ENCODE results near the gene ABCA10. TPM values are rescaled to one million over a fixed set of nuclear protein-coding genes. Genes with fewer than 3 reads are reported as not detected.

ABCA10 gene, protein sequence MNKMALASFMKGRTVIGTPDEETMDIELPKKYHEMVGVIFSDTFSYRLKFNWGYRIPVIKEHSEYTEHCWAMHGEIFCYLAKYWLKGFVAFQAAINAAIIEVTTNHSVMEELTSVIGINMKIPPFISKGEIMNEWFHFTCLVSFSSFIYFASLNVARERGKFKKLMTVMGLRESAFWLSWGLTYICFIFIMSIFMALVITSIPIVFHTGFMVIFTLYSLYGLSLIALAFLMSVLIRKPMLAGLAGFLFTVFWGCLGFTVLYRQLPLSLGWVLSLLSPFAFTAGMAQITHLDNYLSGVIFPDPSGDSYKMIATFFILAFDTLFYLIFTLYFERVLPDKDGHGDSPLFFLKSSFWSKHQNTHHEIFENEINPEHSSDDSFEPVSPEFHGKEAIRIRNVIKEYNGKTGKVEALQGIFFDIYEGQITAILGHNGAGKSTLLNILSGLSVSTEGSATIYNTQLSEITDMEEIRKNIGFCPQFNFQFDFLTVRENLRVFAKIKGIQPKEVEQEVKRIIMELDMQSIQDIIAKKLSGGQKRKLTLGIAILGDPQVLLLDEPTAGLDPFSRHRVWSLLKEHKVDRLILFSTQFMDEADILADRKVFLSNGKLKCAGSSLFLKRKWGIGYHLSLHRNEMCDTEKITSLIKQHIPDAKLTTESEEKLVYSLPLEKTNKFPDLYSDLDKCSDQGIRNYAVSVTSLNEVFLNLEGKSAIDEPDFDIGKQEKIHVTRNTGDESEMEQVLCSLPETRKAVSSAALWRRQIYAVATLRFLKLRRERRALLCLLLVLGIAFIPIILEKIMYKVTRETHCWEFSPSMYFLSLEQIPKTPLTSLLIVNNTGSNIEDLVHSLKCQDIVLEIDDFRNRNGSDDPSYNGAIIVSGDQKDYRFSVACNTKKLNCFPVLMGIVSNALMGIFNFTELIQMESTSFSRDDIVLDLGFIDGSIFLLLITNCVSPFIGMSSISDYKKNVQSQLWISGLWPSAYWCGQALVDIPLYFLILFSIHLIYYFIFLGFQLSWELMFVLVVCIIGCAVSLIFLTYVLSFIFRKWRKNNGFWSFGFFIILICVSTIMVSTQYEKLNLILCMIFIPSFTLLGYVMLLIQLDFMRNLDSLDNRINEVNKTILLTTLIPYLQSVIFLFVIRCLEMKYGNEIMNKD (N-terminal part only)
- total RNA-seq: 2.2 and 2.4 TPM in 2 replicates

DNA sequence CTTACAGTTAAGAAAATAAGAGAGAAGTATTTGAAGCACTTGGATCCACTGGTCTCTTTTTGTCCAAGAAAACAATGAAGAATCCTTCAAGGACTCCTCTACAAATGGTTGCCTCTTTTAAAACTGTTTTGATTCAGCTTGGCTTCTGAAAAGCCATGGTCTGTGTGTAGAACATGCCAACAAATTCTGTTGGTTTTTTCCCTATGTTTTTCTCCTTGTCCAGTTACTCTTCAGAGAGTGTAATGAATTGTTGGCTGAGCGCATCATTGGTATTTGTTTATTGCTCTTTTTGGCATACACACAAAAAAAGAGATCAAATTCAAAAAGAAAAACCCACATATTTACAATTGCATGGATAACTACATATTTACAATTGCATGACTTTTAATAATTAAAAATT is at the start of gene ABCA10:
ABCA10 (minus strand) TSS at position 249 of the 400 bp plus-strand sequence. CDS start 3,466 bp downstream, outside the sequence.

DNA sequence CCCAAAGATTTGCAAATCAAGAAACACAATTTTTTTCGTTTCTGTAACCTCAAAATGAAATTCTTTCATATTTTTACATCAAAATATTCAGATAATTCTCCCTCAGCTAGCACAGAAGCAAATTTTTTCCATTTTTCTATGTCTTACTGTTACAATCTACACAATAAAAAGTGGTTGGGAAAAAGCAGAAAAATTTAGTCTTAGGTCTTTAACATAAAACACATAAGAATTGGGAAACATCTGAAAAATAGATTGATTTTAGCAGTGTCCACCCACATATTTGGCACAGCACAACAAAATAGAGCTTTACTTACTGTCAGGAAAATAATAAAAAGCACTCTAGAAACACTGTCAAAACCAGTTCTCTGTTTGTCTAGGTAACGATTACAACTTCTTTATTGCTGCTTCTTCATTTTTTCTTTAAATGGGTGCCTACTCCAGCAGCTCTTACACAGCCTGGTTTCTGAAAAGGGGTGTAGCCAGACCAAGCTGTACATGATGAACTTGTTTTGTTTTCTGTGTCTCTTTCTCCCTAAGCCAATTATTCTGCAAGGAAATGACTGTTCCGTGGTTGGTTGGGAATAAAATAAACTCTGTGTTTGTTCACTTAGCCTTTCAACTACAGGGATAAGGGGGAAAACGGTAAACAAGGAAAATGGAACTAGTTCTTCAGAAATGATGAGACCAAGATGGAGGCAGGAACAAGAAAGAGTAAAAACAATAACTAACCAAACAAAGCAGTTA is 87.0 kb downstream of the ABCA10 start, which contains the start of gene ABCA6:
ABCA6 (minus strand) TSS at position 465 of the 744 bp plus-strand sequence. CDS start 1,192 bp downstream, outside the sequence.

Other genes with a start within 250 kb of the ABCA10 start
- gene ABCA9, start 167.9 kb downstream of the ABCA10 start, total RNA-seq: 6.8 and 10.0 TPM in 2 replicates
- 9.9 and 20.2 TPM in 2 replicates for gene ABCA6, start 86.9 kb downstream of the ABCA10 start, total RNA-seq
- 14.1 and 18.1 TPM in 2 replicates for gene ABCA5, start 98.3 kb upstream of the ABCA10 start, total RNA-seq
- gene MAP2K6, start 185.9 kb upstream of the ABCA10 start, total RNA-seq: 0.65 and 4.0 TPM in 2 replicates

Measured in smooth muscle cell of bladder (primary cell).